Transverse colon (tissue), 4 donors: ENCODE results near the gene IARS2. TPM values are rescaled to one million over a fixed set of nuclear protein-coding genes. Genes with fewer than 3 reads are reported as not detected.

Experiments
- DNase-seq: peaks from one replicate; pipeline ENCODE4 v3.0.0-alpha.2; 2019
- H3K27ac ChIP-seq, 4 donors: fragments of 200-600 bp; sonication (generic); 2 replicates each; pipeline ENCODE4 v1.5.1; 2016 to 2018; ENCODE audit warnings: inconsistent platforms in 4 of 4
- H3K27me3 ChIP-seq: fragments of 200-600 bp; sonication (generic); 2 replicates; pipeline ENCODE4 v1.5.1; 2017; ENCODE audit warnings: inconsistent platforms
- H3K36me3 ChIP-seq, 4 donors: fragments of 200-600 bp; sonication (generic); 2 replicates each; pipeline ENCODE4 v1.5.1; 2017 to 2019; ENCODE audit warnings: inconsistent platforms in 4 of 4
- H3K4me1 ChIP-seq, 4 donors: fragments of 200-600 bp; sonication (generic); 2 replicates each; pipeline ENCODE4 v1.5.1; 2017 to 2020; ENCODE audit warnings: inconsistent platforms in 4 of 4
- H3K4me3 ChIP-seq, 4 donors: fragments of 200-600 bp; sonication (generic); 1 replicate in 1 of 4; 2 replicates in 3 of 4; pipeline versions ENCODE4 v1.5.1 to v1.6.1; 2017 to 2019; ENCODE audit warnings: inconsistent platforms in 4 of 4
- H3K9me3 ChIP-seq, 2 donors: fragments of 200-600 bp; sonication (generic); 2 replicates each; pipeline ENCODE4 v1.5.1; 2017 to 2019; ENCODE audit warnings: inconsistent platforms in 2 of 2
- EP300 ChIP-seq: sonication (generic); formaldehyde crosslinking; IDR thresholded peaks from one replicate; pipeline ENCODE4 v1.6.1; 2017; ENCODE audit warnings: antibody characterized with exemption, low read depth
- POLR2A ChIP-seq: fragments of 450-650 bp; IDR thresholded peaks from one replicate; pipeline ENCODE4 v1.6.1; 2016; ENCODE audit warnings: antibody characterized with exemption, mild to moderate bottlenecking, moderate library complexity
- POLR2AphosphoS5 ChIP-seq, 3 donors: sonication (generic); formaldehyde crosslinking; IDR thresholded peaks; one replicate each; pipeline ENCODE4 v1.6.1; 2016; ENCODE audit warnings: antibody characterized with exemption in 3 of 3
- WGBS, 2 donors: methylation state at CpG; one replicate each; pipeline ENCODE4 v1.1.5; 2018; ENCODE audit warnings: low coverage in 1 of 2; 5-methylcytosine and 5-hydroxymethylcytosine counted together
- in situ Hi-C, 4 donors: fragments of 200-750 bp; cut with MboI; loops; one replicate each; pipeline versions ENCODE4 v1.15.0 to v1.15.1; 2017; ENCODE audit warnings: low sequenced_read_pairs in 3 of 4, low pct_ligation_motif_present in 1 of 4, low pct_unique_long_range_greater_than_20kb in 1 of 4
- intact Hi-C: fragments of 100-400 bp; cut with DNase I; formaldehyde crosslinking; loops from one replicate; pipeline ENCODE4 v1.15.1; 2023; ENCODE audit warnings: low total_unique reads
- total RNA-seq, 4 donors: library from RNA; depleted of rRNA; stranded (reverse); fragments of >200 nt; gene quantifications; one replicate each; pipeline ENCODE4 v1.1.0, GENCODE V29; 2016
- TF ChIP-seq, protein P1 (sequence below), 5 experiments: fragments of 200-600 bp in 3 of 5; fragments of 450-650 bp in 2 of 5; sonication (generic) in 3 of 5; IDR thresholded peaks; 1 replicate in 2 of 5; 2 replicates in 3 of 5; pipeline ENCODE4 v1.5.1; 2016 to 2017; ENCODE audit warnings: antibody characterized with exemption in 5 of 5, inconsistent platforms in 3 of 5, mild to moderate bottlenecking in 2 of 5, moderate library complexity in 1 of 5

IARS2 gene
- total RNA-seq, 4 donors from 2014 or later = 46.2 to 87.0 (median 70.8) TPM

DNA sequence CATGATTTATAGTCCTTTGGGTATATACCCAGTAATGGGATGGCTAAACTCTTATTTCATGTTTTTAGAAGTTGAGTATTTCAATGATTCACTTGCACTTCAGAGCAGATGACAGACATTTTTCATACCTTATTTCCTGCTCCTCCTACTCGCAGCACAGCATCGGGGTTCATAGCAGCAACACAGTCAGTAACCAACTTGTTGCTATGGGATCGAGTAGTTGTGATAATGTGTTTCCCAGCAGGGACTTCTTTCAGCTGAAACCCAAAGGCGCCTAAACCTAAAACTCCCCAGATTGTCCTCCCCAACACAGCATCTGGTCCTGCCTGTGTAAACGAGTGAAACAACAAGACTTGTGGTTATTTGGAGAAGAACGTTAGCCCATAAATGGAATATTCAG lies 31.3 kb upstream of the IARS2 start:
- Histone ChIP-seq H3K27ac (no peak overlapping the region), H3K36me3 (peaks cover 0 to 65% (median 16%) of the 10 kb centered on the region in 4 donors), H3K4me3 (no peak overlapping the region), H3K9me3 (no peaks in the 10 kb centered on the region), H3K27me3 (no peaks in the 10 kb centered on the region), H3K4me1 (no peaks in the 10 kb centered on the region)
- in situ Hi-C loops (no loop called here), intact Hi-C loops (no loop called here)
- TF ChIP-seq, protein P1, sequence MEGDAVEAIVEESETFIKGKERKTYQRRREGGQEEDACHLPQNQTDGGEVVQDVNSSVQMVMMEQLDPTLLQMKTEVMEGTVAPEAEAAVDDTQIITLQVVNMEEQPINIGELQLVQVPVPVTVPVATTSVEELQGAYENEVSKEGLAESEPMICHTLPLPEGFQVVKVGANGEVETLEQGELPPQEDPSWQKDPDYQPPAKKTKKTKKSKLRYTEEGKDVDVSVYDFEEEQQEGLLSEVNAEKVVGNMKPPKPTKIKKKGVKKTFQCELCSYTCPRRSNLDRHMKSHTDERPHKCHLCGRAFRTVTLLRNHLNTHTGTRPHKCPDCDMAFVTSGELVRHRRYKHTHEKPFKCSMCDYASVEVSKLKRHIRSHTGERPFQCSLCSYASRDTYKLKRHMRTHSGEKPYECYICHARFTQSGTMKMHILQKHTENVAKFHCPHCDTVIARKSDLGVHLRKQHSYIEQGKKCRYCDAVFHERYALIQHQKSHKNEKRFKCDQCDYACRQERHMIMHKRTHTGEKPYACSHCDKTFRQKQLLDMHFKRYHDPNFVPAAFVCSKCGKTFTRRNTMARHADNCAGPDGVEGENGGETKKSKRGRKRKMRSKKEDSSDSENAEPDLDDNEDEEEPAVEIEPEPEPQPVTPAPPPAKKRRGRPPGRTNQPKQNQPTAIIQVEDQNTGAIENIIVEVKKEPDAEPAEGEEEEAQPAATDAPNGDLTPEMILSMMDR (IDR thresholded peaks at IDR 0.05) = no peak
- TF ChIP-seq POLR2AphosphoS5 (IDR thresholded peaks at IDR 0.05) (no peak), EP300 (no peak), POLR2A (no peak)
- no peak for DNase-seq
- 92 to 100% methylated on average over 3 to 6 of the region's 6 CpGs for WGBS, 2 donors

DNA sequence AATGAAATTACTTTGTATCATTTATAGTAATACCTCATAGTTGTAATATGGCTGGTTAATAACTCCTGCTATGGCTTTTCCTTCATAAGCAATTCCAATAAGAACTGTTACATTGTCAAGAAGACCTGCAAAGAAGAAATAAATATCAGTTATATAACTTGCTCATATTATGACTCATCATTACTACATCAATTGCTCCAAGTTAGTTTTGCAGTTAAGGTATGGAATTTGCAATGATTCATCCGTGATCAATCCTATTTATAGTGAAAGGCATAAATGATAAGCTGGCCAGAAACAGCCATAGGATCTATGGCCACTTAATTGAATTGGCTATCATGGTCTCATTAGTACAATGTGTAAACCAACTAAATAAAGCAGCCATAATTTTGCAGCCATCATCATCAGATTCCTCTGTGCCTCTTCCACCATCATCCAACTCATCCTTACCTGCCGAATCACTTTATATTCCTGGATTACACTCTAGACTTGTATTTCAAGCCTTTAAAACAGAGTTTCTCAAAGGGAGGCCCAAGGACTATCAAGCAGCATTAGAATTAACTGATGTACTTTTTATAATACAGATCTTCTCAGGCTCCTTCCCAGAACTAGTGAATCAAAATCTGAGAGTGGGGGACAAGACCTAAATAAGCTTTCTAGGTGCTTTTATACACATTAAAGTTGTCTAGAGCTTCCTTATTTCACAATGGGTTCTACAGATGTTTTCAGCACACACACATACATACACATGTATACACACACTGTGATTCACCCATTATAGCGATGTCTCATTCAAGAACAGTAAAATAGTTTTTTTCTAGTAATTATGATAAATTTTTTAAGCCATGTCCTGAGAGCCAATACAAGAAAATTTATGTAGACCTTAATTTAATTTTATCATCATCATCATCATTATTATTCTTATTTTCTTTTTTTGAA lies 26.4 kb upstream of the IARS2 start:
- Histone ChIP-seq H3K4me3 (no peak overlapping the region), H3K36me3 (peaks cover 0 to 51% (median 12%) of the 10 kb centered on the region in 4 donors), H3K9me3 (no peaks in the 10 kb centered on the region), H3K4me1 (no peaks in the 10 kb centered on the region), H3K27ac (no peak overlapping the region), H3K27me3 (no peaks in the 10 kb centered on the region)
- TF ChIP-seq POLR2A = no peak
- TF ChIP-seq, protein P1 (IDR thresholded peaks at IDR 0.05) = no peak
- no peak for TF ChIP-seq EP300
- no peak for TF ChIP-seq POLR2AphosphoS5 (IDR thresholded peaks at IDR 0.05)
- WGBS, 2 donors = 99 to 100% methylated on average over 3 of the region's 3 CpGs
- DNase-seq = no peak
- in situ Hi-C loops (no loop called here), intact Hi-C loops (no loop called here)

- H3K4me3 ChIP-seq = no peak overlapping the region
- H3K36me3 ChIP-seq = peaks cover 0 to 20% (median 10%) of the 10 kb centered on the region in 4 donors
- TF ChIP-seq, protein P1 (IDR thresholded peaks at IDR 0.05) = no peak
- TF ChIP-seq POLR2A = no peak
- TF ChIP-seq EP300 = no peak
- no peak for TF ChIP-seq POLR2AphosphoS5 (IDR thresholded peaks at IDR 0.05)
- H3K4me1 ChIP-seq = no peaks in the 10 kb centered on the region
- 92 to 95% methylated on average over 4 of the region's 4 CpGs for WGBS, 2 donors
- H3K27ac ChIP-seq = no peak overlapping the region
- in situ Hi-C loops = no loop called here
- no peaks in the 10 kb centered on the region for H3K9me3 ChIP-seq
- DNase-seq = no peak
- no peaks in the 10 kb centered on the region for H3K27me3 ChIP-seq
- intact Hi-C loops = no loop called here
Measured at GRCh38 chr1:220076861-220077762, 16.8 kb upstream of the IARS2 start.

DNA sequence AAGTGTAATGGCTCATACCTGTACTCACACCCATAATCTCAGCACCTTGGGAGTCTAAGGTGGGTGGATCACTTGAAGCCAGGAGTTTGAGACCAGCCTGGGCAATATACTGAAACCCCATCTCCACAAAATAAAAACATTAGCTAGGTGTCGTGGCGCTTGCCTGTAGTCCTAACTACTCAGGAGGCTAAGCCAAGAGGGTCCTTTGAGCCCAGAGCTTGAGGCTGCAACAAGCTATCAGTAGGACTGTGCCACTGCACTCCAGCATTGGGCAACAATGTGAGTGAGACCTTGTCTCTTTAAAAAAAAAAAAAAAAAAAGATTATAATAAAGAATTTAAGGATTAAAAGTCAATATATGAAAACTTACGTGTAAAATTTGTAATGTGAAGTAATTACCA lies 16.0 kb upstream of the IARS2 start:
- H3K9me3 ChIP-seq = no peaks in the 10 kb centered on the region
- no peaks in the 10 kb centered on the region for H3K27me3 ChIP-seq
- no peak overlapping the region for H3K27ac ChIP-seq
- 95 to 100% methylated on average over 3 of the region's 3 CpGs for WGBS, 2 donors
- H3K4me3 ChIP-seq = no peak overlapping the region
- peaks cover 0 to 13% (median 6%) of the 10 kb centered on the region in 4 donors for H3K36me3 ChIP-seq
- in situ Hi-C loops = no loop called here
- intact Hi-C loops = no loop called here
- TF ChIP-seq POLR2AphosphoS5 (IDR thresholded peaks at IDR 0.05) = no peak
- no peak for TF ChIP-seq EP300
- TF ChIP-seq POLR2A = no peak
- TF ChIP-seq, protein P1 (IDR thresholded peaks at IDR 0.05) = no peak
- H3K4me1 ChIP-seq = no peaks in the 10 kb centered on the region
- DNase-seq = no peak
